Right lobe of liver (tissue), 6 donors: ENCODE data around the gene RAB31. TPM values are rescaled to one million over a fixed set of nuclear protein-coding genes. Genes with fewer than 3 reads are reported as not detected.

Experiments used
- ATAC-seq, 4 donors: fragments of 200-7000 bp; cut with Tn5 transposase; one replicate each; pipeline ENCODE4 v1.9.1; 2020; ENCODE audit warnings: mild to moderate bottlenecking in 4 of 4, moderate library complexity in 4 of 4
- DNase-seq, 3 donors: peaks; one replicate each; pipeline ENCODE4 v3.0.0-alpha.2; 2020
- H3K27ac ChIP-seq, 3 donors: fragments of 200-600 bp; one replicate each; pipeline ENCODE4 v1.8.0; 2022
- H3K27me3 ChIP-seq, 2 donors: fragments of 200-600 bp; one replicate each; pipeline ENCODE4 v1.8.0; 2022
- H3K36me3 ChIP-seq, 4 donors: fragments of 200-600 bp; sonication (generic) in 1 of 4; one replicate each; pipeline versions ENCODE4 v1.5.1 to v1.8.0; 2017 to 2022; ENCODE audit warnings: control low read depth in 1 of 4
- H3K4me1 ChIP-seq, 4 donors: fragments of 200-600 bp; sonication (generic) in 1 of 4; one replicate each; pipeline versions ENCODE4 v1.5.1 to v1.8.0; 2017 to 2022; ENCODE audit warnings: control low read depth in 1 of 4
- H3K4me3 ChIP-seq, 3 donors: fragments of 200-600 bp; one replicate each; pipeline ENCODE4 v1.8.0; 2022
- H3K9me3 ChIP-seq, 4 donors: fragments of 200-600 bp; sonication (generic) in 1 of 4; one replicate each; pipeline versions ENCODE4 v1.5.1 to v1.8.0; 2017 to 2022; ENCODE audit warnings: control low read depth in 1 of 4
- CTCF ChIP-seq, 4 donors: fragments of 200-600 bp in 3 of 4; fragments of 450-650 bp in 1 of 4; IDR thresholded peaks; one replicate each; pipeline versions ENCODE4 v1.5.1 to v1.8.0; 2016 to 2022; ENCODE audit warnings: antibody characterized with exemption in 4 of 4, mild to moderate bottlenecking in 2 of 4
- POLR2A ChIP-seq: fragments of 450-650 bp; IDR thresholded peaks from one replicate; pipeline ENCODE4 v1.6.1; 2017; ENCODE audit warnings: antibody characterized with exemption, mild to moderate bottlenecking
- WGBS: methylation state at CpG from one replicate; pipeline ENCODE4 v1.1.6; 2018; ENCODE audit warnings: low coverage, low lambda C conversion rate; ENCODE audit not compliant: insufficient coverage; ENCODE audit errors: missing lambda C conversion rate; 5-methylcytosine and 5-hydroxymethylcytosine counted together
- intact Hi-C, 2 donors: fragments of 100-400 bp; cut with DNase I; formaldehyde crosslinking; loops; one replicate each; pipeline versions ENCODE4 v1.11.2 to v1.14.1; 2022
- total RNA-seq, 6 experiments: library from RNA; depleted of rRNA in 2 of 6; stranded (reverse); fragments of >200 nt in 2 of 6; fragmentation: NEBNext Ultra II Directional in 3 of 6; extraction: Animal tissue kit (Norgen Biotek cat#: 25700) in 3 of 6; gene quantifications; one replicate each; pipeline versions ENCODE4 v1.1.0 to v1.2.4, GENCODE V29; 2016 to 2023
- donor health status: DM: no; HTN: yes; CAD: no.
- donor health status: DM: no; HTN: no; CAD: no.
- donor health status: DM: no; HTN: no; CAD: no.
- donor health status: DM: no; HTN: yes; CAD: no.
- donor health status: DM: no; HTN: yes; CAD: no.

Gene RAB31
- total RNA-seq, 6 experiments from 2014 or later: 3.0 to 14.3 (median 5.4) TPM

- H3K4me1 ChIP-seq: no peaks in the 10 kb centered on the region
- H3K9me3 ChIP-seq: no peaks in the 10 kb centered on the region
- no peak for ATAC-seq
- no peaks in the 10 kb centered on the region for H3K36me3 ChIP-seq
- no peak for TF ChIP-seq CTCF (IDR thresholded peaks at IDR 0.05)
- TF ChIP-seq POLR2A: no peak
- no peaks in the 10 kb centered on the region for H3K27me3 ChIP-seq
- DNase-seq: no peak
- 61% methylated on average over 15 of the region's 15 CpGs for WGBS
- peak overlapping the region in 2 of 3 donors; percentile 11 to 40 for H3K27ac ChIP-seq
- intact Hi-C loops: no loop called here
- no peak overlapping the region for H3K4me3 ChIP-seq
Observed at GRCh38 chr18:9828506-9829396, 120.7 kb downstream of the RAB31 start.

DNA sequence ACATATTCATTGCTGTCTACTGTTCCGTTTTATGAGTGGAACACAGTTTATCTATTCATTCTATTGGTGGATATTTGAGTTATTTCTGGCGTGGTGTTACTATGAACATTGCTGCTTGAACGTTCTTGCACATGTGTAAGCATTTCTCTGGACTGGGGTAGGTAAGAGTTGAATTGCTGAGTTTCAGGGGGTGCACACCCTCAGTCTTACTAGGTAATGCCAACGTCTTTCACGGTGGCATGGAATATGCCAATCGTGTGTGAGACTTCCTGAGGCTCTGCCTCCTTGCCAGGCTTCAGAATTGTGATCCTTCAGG lies 121.3 kb downstream of the RAB31 start:
- H3K36me3 ChIP-seq: no peaks in the 10 kb centered on the region
- intact Hi-C loops: no loop called here
- no peaks in the 10 kb centered on the region for H3K27me3 ChIP-seq
- no peaks in the 10 kb centered on the region for H3K4me1 ChIP-seq
- H3K4me3 ChIP-seq: no peak overlapping the region
- no peak for DNase-seq
- no peaks in the 10 kb centered on the region for H3K9me3 ChIP-seq
- 70% methylated on average over 4 of the region's 6 CpGs for whole genome bisulfite sequencing
- no peak for ATAC-seq
- TF ChIP-seq POLR2A (no peak), CTCF (IDR thresholded peaks at IDR 0.05) (no peak)
- no peak overlapping the region for H3K27ac ChIP-seq

GRCh38 chr18:9831036-9831722 lies 123.1 kb downstream of the RAB31 start:
- peak in 3 of 4 donors; percentile 15 to 41 (median 26) for ATAC-seq
- H3K9me3 ChIP-seq: no peaks in the 10 kb centered on the region
- TF ChIP-seq CTCF (IDR thresholded peaks at IDR 0.05) (no peak), POLR2A (no peak)
- 54% methylated on average over 6 of the region's 13 CpGs for WGBS
- no peak overlapping the region for H3K4me3 ChIP-seq
- no peaks in the 10 kb centered on the region for H3K36me3 ChIP-seq
- no peaks in the 10 kb centered on the region for H3K4me1 ChIP-seq
- H3K27me3 ChIP-seq: no peaks in the 10 kb centered on the region
- H3K27ac ChIP-seq: no peak overlapping the region
- DNase-seq: no peak
- intact Hi-C loops: no loop called here

- TF ChIP-seq POLR2A (no peak), CTCF (IDR thresholded peaks at IDR 0.05) (no peak)
- no peak for DNase-seq
- H3K4me1 ChIP-seq: no peaks in the 10 kb centered on the region
- H3K36me3 ChIP-seq: no peaks in the 10 kb centered on the region
- no peaks in the 10 kb centered on the region for H3K27me3 ChIP-seq
- ATAC-seq: peak in 2 of 4 donors; percentile 8 to 47
- intact Hi-C loops: no loop called here
- H3K9me3 ChIP-seq: no peaks in the 10 kb centered on the region
- H3K4me3 ChIP-seq: no peak overlapping the region
- WGBS: 89% methylated on average over 7 of the region's 12 CpGs
- no peak overlapping the region for H3K27ac ChIP-seq
Observed at GRCh38 chr18:9831723-9832199, 123.7 kb downstream of the RAB31 start.
